Measurements from ENCODE around the gene C16orf92.

The C16orf92 gene, protein sequence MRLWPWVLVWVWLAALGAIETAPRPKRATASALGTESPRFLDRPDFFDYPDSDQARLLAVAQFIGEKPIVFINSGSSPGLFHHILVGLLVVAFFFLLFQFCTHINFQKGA

GRCh38 chr16:30022887-30023286 lies at the start of gene C16orf92:
C16orf92 (plus strand) TSS chr16:30023198; CDS start chr16:30023341, 143 bp downstream.
- no peak for DNase-seq

DNA sequence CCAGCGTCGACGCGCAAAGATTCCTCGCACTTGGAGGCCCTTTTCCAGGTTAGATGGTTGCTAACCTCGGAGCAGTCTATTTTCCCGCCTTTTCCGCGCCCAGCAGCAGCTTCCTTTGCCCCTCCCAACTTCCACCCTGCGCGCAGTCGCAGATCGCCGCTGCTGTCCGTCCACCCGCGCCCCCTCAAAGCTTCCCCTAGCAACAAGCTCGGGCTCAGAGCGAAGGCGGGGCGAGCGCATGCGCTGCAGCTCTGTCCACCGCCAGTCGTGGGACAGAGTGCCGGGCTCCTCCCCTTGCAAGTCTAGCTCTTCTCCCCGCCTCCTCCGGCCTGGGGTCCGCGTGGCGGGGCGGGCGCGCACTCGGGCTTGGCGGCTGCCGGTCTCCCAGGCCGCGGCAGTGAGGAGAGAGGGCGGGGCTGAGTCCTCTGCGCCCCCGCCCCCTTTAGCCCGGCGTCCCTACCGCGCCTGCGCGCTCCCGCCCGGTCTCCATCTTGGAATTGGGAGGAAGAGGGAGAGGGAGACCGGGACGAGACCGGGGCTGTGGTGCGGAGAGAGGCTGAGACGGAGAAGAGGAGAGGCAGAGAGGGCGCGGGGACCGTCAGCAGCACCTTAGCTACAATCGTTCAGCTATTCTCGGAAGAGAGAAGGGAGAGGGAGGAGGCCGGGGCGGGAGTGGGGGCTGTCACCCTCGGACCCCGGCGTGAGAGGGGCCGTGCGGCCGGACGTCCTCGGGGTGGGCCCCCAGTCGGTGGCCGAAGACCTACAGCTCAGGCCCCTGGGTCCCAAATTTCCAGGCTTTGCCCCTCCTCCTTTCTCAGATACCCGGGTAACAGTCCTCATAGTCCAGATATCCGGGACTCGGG lies 49.4 kb upstream of the C16orf92 start, which contains the start of gene TAOK2:
Gene TAOK2, plus strand, starts transcription at position 485 of the 863 bp plus-strand sequence. CDS start 3,905 bp downstream, outside the sequence.
- DNase-seq: peak; percentile 99

GRCh38 chr16:29974291-29975133 lies 48.5 kb upstream of the C16orf92 start:
- DNase-seq: peak; percentile 45

GRCh38 chr16:29975134-29975538 lies 47.9 kb upstream of the C16orf92 start:
- no peak for DNase-seq

- no peak for DNase-seq
Observed at GRCh38 chr16:29975811-29976511, 47.0 kb upstream of the C16orf92 start.

GRCh38 chr16:29977063-29977825 lies 45.8 kb upstream of the C16orf92 start:
- DNase-seq: no peak

DNA sequence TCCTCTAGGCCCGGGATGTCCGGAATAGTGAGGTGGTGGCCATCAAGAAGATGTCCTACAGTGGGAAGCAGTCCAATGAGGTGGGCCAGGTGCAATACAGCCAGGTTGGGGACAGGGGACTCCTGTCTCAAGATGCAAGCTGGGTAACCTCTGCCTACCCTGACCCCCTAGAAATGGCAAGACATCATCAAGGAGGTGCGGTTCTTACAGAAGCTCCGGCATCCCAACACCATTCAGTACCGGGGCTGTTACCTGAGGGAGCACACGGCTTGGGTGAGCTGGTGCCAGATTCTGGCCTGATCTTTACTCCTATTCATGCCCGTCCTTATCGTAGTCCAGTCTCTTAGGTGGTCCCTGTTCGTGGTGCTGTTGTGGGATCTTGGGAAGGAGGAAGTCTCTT lies 44.9 kb upstream of the C16orf92 start:
- no peak for DNase-seq

- DNase-seq: no peak
Observed at GRCh38 chr16:29978564-29979270, 44.3 kb upstream of the C16orf92 start.

GRCh38 chr16:29982560-29983419 lies 40.2 kb upstream of the C16orf92 start:
- no peak for DNase-seq

- no peak for DNase-seq
Observed at GRCh38 chr16:29983420-29984136, 39.4 kb upstream of the C16orf92 start.

- DNase-seq: no peak
Observed at GRCh38 chr16:29984137-29984763, 38.7 kb upstream of the C16orf92 start.

- DNase-seq: no peak
Observed at GRCh38 chr16:29984764-29985147, 38.2 kb upstream of the C16orf92 start.

DNA sequence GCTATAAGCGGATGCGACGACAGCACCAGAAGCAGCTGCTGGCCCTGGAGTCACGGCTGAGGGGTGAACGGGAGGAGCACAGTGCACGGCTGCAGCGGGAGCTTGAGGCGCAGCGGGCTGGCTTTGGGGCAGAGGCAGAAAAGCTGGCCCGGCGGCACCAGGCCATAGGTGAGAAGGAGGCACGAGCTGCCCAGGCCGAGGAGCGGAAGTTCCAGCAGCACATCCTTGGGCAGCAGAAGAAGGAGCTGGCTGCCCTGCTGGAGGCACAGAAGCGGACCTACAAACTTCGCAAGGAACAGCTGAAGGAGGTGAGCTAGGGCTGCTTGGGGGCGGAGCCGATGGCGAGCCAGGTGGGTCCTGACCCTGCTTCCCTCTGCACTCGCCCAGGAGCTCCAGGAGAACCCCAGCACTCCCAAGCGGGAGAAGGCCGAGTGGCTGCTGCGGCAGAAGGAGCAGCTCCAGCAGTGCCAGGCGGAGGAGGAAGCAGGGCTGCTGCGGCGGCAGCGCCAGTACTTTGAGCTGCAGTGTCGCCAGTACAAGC lies 37.7 kb upstream of the C16orf92 start:
- DNase-seq: no peak

DNA sequence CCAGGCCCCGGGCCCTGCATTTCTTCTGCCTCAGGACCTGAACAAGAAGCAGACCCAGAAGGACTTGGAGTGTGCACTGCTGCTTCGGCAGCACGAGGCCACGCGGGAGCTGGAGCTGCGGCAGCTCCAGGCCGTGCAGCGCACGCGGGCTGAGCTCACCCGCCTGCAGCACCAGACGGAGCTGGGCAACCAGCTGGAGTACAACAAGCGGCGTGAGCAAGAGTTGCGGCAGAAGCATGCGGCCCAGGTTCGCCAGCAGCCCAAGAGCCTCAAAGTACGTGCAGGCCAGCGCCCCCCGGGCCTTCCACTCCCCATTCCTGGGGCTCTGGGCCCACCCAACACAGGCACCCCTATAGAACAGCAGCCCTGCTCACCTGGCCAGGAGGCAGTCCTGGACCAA lies 36.8 kb upstream of the C16orf92 start:
- no peak for DNase-seq

DNA sequence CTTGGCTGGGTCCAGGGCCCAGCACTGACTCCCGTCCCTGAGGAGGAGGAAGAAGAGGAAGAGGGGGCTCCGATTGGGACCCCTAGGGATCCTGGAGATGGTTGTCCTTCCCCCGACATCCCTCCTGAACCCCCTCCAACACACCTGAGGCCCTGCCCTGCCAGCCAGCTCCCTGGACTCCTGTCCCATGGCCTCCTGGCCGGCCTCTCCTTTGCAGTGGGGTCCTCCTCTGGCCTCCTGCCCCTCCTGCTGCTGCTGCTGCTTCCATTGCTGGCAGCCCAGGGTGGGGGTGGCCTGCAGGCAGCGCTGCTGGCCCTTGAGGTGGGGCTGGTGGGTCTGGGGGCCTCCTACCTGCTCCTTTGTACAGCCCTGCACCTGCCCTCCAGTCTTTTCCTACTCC lies 36.1 kb upstream of the C16orf92 start:
- DNase-seq: no peak

DNA sequence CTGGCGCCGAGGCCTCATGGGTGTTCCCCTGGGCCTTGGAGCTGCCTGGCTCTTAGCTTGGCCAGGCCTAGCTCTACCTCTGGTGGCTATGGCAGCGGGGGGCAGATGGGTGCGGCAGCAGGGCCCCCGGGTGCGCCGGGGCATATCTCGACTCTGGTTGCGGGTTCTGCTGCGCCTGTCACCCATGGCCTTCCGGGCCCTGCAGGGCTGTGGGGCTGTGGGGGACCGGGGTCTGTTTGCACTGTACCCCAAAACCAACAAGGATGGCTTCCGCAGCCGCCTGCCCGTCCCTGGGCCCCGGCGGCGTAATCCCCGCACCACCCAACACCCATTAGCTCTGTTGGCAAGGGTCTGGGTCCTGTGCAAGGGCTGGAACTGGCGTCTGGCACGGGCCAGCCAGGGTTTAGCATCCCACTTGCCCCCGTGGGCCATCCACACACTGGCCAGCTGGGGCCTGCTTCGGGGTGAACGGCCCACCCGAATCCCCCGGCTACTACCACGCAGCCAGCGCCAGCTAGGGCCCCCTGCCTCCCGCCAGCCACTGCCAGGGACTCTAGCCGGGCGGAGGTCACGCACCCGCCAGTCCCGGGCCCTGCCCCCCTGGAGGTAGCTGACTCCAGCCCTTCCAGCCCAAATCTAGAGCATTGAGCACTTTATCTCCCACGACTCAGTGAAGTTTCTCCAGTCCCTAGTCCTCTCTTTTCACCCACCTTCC lies 35.5 kb upstream of the C16orf92 start:
- no peak for DNase-seq

DNA sequence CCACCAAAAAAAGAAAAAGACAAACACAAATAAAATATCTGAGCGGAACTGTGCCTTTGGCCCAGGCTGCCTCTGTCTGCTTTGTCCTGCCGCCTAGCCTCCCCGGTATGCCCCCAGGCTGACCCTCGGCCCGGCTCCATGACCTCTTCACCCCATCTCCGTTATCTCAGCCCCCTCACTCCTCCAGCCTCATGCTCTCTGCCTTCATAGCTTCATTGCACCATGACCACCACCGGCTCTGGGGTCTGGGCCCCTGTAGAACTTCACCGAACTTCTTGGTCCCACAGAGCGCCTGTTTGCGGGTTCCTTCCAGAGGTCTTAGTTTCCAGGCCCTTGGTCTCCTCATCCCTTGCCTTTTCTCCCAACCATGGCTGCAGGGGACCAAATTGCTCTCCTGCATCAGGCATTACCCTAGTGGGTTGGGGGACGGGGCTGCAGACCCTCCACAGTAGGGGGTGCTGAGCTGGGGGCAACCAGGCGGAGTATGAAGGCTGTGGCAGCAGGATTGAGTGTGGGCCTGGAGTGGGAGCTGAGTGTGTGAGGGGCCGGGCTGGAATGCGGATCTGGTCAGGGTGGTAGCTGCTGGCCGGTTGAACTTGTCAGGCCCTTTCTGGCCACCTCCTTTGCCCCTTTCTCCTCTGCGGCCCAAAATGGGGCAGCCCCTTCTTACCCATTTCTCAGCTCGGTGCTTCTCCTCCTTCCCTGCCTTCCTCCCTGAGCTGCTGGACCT lies 34.5 kb upstream of the C16orf92 start:
- no peak for DNase-seq
